GM12878 (cell line): ENCODE measurements around the gene PUM2. TPM values are rescaled to one million over a fixed set of nuclear protein-coding genes. Genes with fewer than 3 reads are reported as not detected.

ENCODE experiments used
- ATAC-seq: fragments of 200-7000 bp; cut with Tn5 transposase; 3 replicates; pipeline ENCODE4 v1.9.1; 2020; ENCODE audit warnings: mild to moderate bottlenecking, moderate library complexity
- BruUV-seq: library from RNA; stranded (reverse); fragments of 400-500 nt; replicated peaks from 2 replicates; lab custom pipeline; 2021; lab: Mats Ljungman, UMichigan
- CTCF ChIA-PET: fragments of 300-600 bp; sonication (Branson Sonifier 250); formaldehyde crosslinking; extraction: SDS; loops from one replicate; lab custom pipeline; 2021; ENCODE audit warnings: inconsistent platforms; lab: Yijun Ruan, JAX
- POLR2A ChIA-PET: fragments of 350-600 bp; formaldehyde crosslinking; extraction: SDS; loops from one replicate; lab custom pipeline; 2021; ENCODE audit warnings: inconsistent platforms; lab: Charles Lee
- RAD21 ChIA-PET: fragments of 300-600 bp; sonication (Branson Sonifier 250); formaldehyde crosslinking; loops from one replicate; lab custom pipeline; 2023; ENCODE audit warnings: antibody characterized with exemption; ENCODE audit not compliant: unreplicated experiment; lab: Charles Lee
- SMC1A ChIA-PET: fragments of 300-600 bp; sonication (Branson Sonifier 250); formaldehyde crosslinking; loops from one replicate; lab custom pipeline; 2023; ENCODE audit not compliant: unreplicated experiment, uncharacterized antibody; lab: Charles Lee
- DNase-seq: peaks from one replicate; pipeline ENCODE4 v3.0.0-alpha.2; 2011; ENCODE audit warnings: low read depth, low spot score
- FAIRE-seq: peaks from 3 replicates; lab custom pipeline; 2011; peaks lifted over from hg19 to GRCh38; lab: Jason Lieb, UNC
- H2AFZ ChIP-seq: 2 replicates; pipeline ENCODE4 v1.6.0; 2011; ENCODE audit warnings: low read depth, low read length, control low read depth; ENCODE audit not compliant: control insufficient read depth
- H3K27ac ChIP-seq: 2 replicates; pipeline ENCODE4 v1.5.1; 2011; ENCODE audit warnings: control low read depth; ENCODE audit not compliant: control insufficient read depth, insufficient read depth
- H3K27me3 ChIP-seq, 2 experiments: replicated peaks in 1 of 2; 2 replicates each; pipeline versions ENCODE4 v1.6.0 to v1.6.1; 2011; ENCODE audit warnings: low read length in 1 of 2; ENCODE audit not compliant: control insufficient read depth in 2 of 2, insufficient read depth in 2 of 2
- H3K36me3 ChIP-seq, 2 experiments: 2 replicates each; pipeline ENCODE4 v1.5.1; 2011; ENCODE audit warnings: low read length in 1 of 2; ENCODE audit not compliant: control insufficient read depth in 2 of 2, insufficient read depth in 2 of 2
- H3K4me1 ChIP-seq: 2 replicates; pipeline ENCODE4 v1.6.1; 2011; ENCODE audit warnings: mild to moderate bottlenecking, low read length, moderate library complexity, mixed read lengths; ENCODE audit not compliant: control insufficient read depth, insufficient read depth
- H3K4me2 ChIP-seq: 2 replicates; pipeline ENCODE4 v1.6.0; 2011; ENCODE audit warnings: control low read depth; ENCODE audit not compliant: control insufficient read depth, insufficient read depth
- H3K4me3 ChIP-seq: fragments of 200-600 bp; sonication (generic); 2 replicates; pipeline ENCODE4 v1.5.1; 2016
- H3K79me2 ChIP-seq: 2 replicates; pipeline ENCODE4 v1.6.0; 2011; ENCODE audit warnings: low read length; ENCODE audit not compliant: control insufficient read depth, insufficient read depth
- H3K9ac ChIP-seq: 2 replicates; pipeline ENCODE4 v1.8.0; 2011; ENCODE audit warnings: low read length, control low read depth, mixed read lengths; ENCODE audit not compliant: control insufficient read depth, insufficient read depth
- H3K9me3 ChIP-seq: replicated peaks from 3 replicates; pipeline ENCODE4 v1.5.1; 2011; ENCODE audit warnings: mild to moderate bottlenecking, low read length; ENCODE audit not compliant: control insufficient read depth, insufficient read depth
- H4K20me1 ChIP-seq: 2 replicates; pipeline ENCODE4 v1.6.0; 2011; ENCODE audit not compliant: control insufficient read depth, insufficient read depth
- CBFB ChIP-seq: IDR thresholded peaks from 2 replicates; pipeline ENCODE4 v1.6.1; 2016; ENCODE audit warnings: antibody characterized with exemption, low read depth
- CHD4 ChIP-seq: fragments of 200-600 bp; sonication (generic); IDR thresholded peaks from 2 replicates; pipeline ENCODE4 v1.6.1; 2016; ENCODE audit warnings: mild to moderate bottlenecking
- IKZF2 ChIP-seq, 2 experiments: fragments of 450-650 bp; IDR thresholded peaks; 2 replicates each; pipeline ENCODE4 v1.6.1; 2017; ENCODE audit warnings: mild to moderate bottlenecking in 2 of 2, moderate library complexity in 2 of 2
- PAX5 ChIP-seq: IDR thresholded peaks from 2 replicates; pipeline ENCODE4 v1.6.1; 2011; ENCODE audit warnings: low read depth, low read length, borderline replicate concordance
- PML ChIP-seq: IDR thresholded peaks from 2 replicates; pipeline ENCODE4 v1.6.1; 2012; ENCODE audit warnings: low read length, inconsistent platforms
- SP1 ChIP-seq: IDR thresholded peaks from one replicate; pipeline ENCODE4 v1.6.1; 2011; ENCODE audit warnings: low read depth, low read length
- SPI1 ChIP-seq: IDR thresholded peaks from 2 replicates; pipeline ENCODE4 v1.6.1; 2011; ENCODE audit warnings: low read depth, mild to moderate bottlenecking, low read length, moderate library complexity, borderline replicate concordance; ENCODE audit not compliant: insufficient read depth
- STAT1 ChIP-seq: fragments of 450-650 bp; conservative IDR thresholded peaks from 2 replicates; pipeline ENCODE4 v1.6.1; 2014; ENCODE audit warnings: antibody characterized with exemption, mild to moderate bottlenecking
- TAF1 ChIP-seq: IDR thresholded peaks from 2 replicates; pipeline ENCODE4 v1.6.1; 2011; ENCODE audit warnings: mild to moderate bottlenecking, low read depth, low read length, borderline replicate concordance
- ZNF24 ChIP-seq: fragments of 450-650 bp; IDR thresholded peaks from 2 replicates; pipeline ENCODE4 v1.6.1; 2017; ENCODE audit warnings: antibody characterized with exemption, mild to moderate bottlenecking
- ZZZ3 ChIP-seq: IDR thresholded peaks from 2 replicates; pipeline ENCODE4 v1.6.1; 2011; ENCODE audit warnings: low read depth; ENCODE audit not compliant: control insufficient read depth, insufficient read length
- WGBS: methylation state at CpG from one replicate; pipeline ENCODE4 v1.1.6; 2016; ENCODE audit warnings: low lambda C conversion rate; ENCODE audit not compliant: insufficient replicate concordance, insufficient coverage; ENCODE audit errors: missing lambda C conversion rate; 5-methylcytosine and 5-hydroxymethylcytosine counted together
- in situ Hi-C: fragments of 300-500 bp; cut with MboI; formaldehyde crosslinking; loops from 9 replicates; pipeline ENCODE4 v1.14.3; 2018; ENCODE audit warnings: mixed read lengths
- intact Hi-C: fragments of 100-400 bp; cut with micrococcal nuclease; formaldehyde crosslinking; loops from one replicate; pipeline ENCODE4 v1.14.2; 2022; ENCODE audit not compliant: unreplicated experiment
- polyA plus RNA-seq, 11 experiments: library from polyadenylated mRNA; depleted of rRNA in 4 of 11; unstranded in 6 of 11; stranded (reverse) in 5 of 11; fragments of >200 nt; fragmentation: Nextera tagmentation in 4 of 11; fragmentation: Illumina TruSeq in 1 of 11; extraction: Ambion mirVana in 4 of 11; extraction: Trizol in 1 of 11; gene quantifications; 1 replicate in 1 of 11; 2 replicates in 10 of 11; pipeline versions ENCODE4 v1.2.1 to v1.2.3, GENCODE V29; 2011 to 2016; ENCODE audit warnings: inconsistent platforms in 2 of 11, missing spikeins in 2 of 11, low read depth in 1 of 11
- total RNA-seq, 4 experiments: library from RNA; depleted of rRNA in 3 of 4; stranded (reverse); fragments of >200 nt in 3 of 4; fragmentation: Illumina TruSeq in 1 of 4; extraction: Trizol in 1 of 4; gene quantifications; 2 replicates each; pipeline versions ENCODE4 v1.2.1 to v1.2.3, GENCODE V29; 2013 to 2021
- TF ChIP-seq, protein P1 (sequence below): fragments of 450-650 bp; IDR thresholded peaks from 2 replicates; pipeline ENCODE4 v1.6.1; 2016; ENCODE audit warnings: mild to moderate bottlenecking
- TF ChIP-seq, protein P2 (sequence below): IDR thresholded peaks from 2 replicates; pipeline ENCODE4 v1.6.1; 2011; ENCODE audit warnings: borderline replicate concordance, low read depth, mild to moderate bottlenecking, moderate library complexity, low read length; ENCODE audit not compliant: insufficient read depth, poor library complexity, severe bottlenecking
- TF ChIP-seq, protein P3 (sequence below): fragments of 450-650 bp; IDR thresholded peaks from 2 replicates; pipeline ENCODE4 v1.6.1; 2016; ENCODE audit warnings: mild to moderate bottlenecking, moderate library complexity, borderline replicate concordance
- TF ChIP-seq, protein P4 (sequence below): IDR thresholded peaks from 2 replicates; pipeline ENCODE4 v1.6.1; 2012; ENCODE audit warnings: low read depth, low read length, improper control_type of control experiment

Gene PUM2
- total and polyA plus RNA-seq, 10 of the 15 experiments (the other 5 are each of a cell fraction or from before 2014, with no cell fraction given) = 14.5 to 87.6 (median 29.4) TPM

DNA sequence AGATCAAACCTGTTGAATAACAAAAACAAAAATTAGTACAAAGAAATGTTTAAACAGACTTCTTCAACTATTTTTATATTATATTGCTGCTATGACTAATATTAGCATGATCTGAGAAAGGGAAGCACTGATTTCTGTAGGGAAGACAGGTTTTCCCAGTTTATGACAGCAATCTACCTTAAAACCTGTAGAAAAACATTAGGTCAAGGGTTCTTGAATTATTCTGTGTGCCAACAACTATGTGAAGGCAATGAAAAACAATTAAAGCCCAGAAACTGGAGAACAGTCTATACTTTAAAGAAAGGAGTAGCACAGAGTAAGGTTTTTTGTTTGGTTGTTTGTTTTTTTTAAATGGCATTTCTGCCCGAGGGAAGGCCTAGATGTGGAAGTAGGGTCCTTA lies 23.3 kb downstream of the PUM2 start:
- no peaks in the 10 kb centered on the region for H3K27me3 ChIP-seq
- no peak for TF ChIP-seq TAF1
- TF ChIP-seq, protein P1, sequence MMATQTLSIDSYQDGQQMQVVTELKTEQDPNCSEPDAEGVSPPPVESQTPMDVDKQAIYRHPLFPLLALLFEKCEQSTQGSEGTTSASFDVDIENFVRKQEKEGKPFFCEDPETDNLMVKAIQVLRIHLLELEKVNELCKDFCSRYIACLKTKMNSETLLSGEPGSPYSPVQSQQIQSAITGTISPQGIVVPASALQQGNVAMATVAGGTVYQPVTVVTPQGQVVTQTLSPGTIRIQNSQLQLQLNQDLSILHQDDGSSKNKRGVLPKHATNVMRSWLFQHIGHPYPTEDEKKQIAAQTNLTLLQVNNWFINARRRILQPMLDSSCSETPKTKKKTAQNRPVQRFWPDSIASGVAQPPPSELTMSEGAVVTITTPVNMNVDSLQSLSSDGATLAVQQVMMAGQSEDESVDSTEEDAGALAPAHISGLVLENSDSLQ = no peak
- no peak for TF ChIP-seq ZNF24
- TF ChIP-seq, protein P2, sequence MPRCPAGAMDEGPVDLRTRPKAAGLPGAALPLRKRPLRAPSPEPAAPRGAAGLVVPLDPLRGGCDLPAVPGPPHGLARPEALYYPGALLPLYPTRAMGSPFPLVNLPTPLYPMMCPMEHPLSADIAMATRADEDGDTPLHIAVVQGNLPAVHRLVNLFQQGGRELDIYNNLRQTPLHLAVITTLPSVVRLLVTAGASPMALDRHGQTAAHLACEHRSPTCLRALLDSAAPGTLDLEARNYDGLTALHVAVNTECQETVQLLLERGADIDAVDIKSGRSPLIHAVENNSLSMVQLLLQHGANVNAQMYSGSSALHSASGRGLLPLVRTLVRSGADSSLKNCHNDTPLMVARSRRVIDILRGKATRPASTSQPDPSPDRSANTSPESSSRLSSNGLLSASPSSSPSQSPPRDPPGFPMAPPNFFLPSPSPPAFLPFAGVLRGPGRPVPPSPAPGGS = no peak
- TF ChIP-seq ZZZ3 = no peak
- no peak for TF ChIP-seq CBFB
- TF ChIP-seq, protein P3, sequence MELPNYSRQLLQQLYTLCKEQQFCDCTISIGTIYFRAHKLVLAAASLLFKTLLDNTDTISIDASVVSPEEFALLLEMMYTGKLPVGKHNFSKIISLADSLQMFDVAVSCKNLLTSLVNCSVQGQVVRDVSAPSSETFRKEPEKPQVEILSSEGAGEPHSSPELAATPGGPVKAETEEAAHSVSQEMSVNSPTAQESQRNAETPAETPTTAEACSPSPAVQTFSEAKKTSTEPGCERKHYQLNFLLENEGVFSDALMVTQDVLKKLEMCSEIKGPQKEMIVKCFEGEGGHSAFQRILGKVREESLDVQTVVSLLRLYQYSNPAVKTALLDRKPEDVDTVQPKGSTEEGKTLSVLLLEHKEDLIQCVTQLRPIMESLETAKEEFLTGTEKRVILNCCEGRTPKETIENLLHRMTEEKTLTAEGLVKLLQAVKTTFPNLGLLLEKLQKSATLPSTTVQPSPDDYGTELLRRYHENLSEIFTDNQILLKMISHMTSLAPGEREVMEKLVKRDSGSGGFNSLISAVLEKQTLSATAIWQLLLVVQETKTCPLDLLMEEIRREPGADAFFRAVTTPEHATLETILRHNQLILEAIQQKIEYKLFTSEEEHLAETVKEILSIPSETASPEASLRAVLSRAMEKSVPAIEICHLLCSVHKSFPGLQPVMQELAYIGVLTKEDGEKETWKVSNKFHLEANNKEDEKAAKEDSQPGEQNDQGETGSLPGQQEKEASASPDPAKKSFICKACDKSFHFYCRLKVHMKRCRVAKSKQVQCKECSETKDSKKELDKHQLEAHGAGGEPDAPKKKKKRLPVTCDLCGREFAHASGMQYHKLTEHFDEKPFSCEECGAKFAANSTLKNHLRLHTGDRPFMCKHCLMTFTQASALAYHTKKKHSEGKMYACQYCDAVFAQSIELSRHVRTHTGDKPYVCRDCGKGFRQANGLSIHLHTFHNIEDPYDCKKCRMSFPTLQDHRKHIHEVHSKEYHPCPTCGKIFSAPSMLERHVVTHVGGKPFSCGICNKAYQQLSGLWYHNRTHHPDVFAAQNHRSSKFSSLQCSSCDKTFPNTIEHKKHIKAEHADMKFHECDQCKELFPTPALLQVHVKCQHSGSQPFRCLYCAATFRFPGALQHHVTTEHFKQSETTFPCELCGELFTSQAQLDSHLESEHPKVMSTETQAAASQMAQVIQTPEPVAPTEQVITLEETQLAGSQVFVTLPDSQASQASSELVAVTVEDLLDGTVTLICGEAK = no peak
- no peak for TF ChIP-seq SPI1
- TF ChIP-seq, protein P4, sequence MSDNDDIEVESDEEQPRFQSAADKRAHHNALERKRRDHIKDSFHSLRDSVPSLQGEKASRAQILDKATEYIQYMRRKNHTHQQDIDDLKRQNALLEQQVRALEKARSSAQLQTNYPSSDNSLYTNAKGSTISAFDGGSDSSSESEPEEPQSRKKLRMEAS = no peak
- TF ChIP-seq PML = no peak
- TF ChIP-seq STAT1 = no peak
- TF ChIP-seq IKZF2 (IDR thresholded peaks at IDR 0.05) = no peak
- no peak for TF ChIP-seq PAX5
- TF ChIP-seq CHD4 = no peak
- TF ChIP-seq SP1 = no peak
- TF ChIP-seq, all 136 proteins: peak for 0
- in situ Hi-C loops (no loop called here), intact Hi-C loops (loop anchor here (2.0 kb wide), 2 partner anchors 19 to 51 kb away; no protein-coding TSS in a partner anchor)
- H3K4me1 ChIP-seq = peaks cover 6% of the 10 kb centered on the region; the same call in 1 of the 2 replicates
- H3K79me2 ChIP-seq = peaks cover 81% of the 10 kb centered on the region
- no peak overlapping the region for H3K9ac ChIP-seq
- BruUV-seq = no TSS peak
- FAIRE-seq (no peak), DNase-seq (no peak), ATAC-seq (no peak)
- RAD21 ChIA-PET = interaction anchor here (1.2 to 2.6 kb wide), 3 partner anchors 8 to 19 kb away, joined by 3 to 9 read pairs (median 6); no protein-coding TSS in a partner anchor
- H4K20me1 ChIP-seq = 0 out of 2 replicates have a peak, but pooled peaks cover 7% of the 10 kb centered on the region
- H3K4me2 ChIP-seq = no peak overlapping the region
- POLR2A ChIA-PET = interaction anchor here (4.8 kb wide), 1 partner anchor 21 kb away, joined by 24 read pairs; no protein-coding TSS in a partner anchor
- H2AFZ ChIP-seq = no peak overlapping the region
- H3K9me3 ChIP-seq = peaks cover 19% of the 10 kb centered on the region
- H3K4me3 ChIP-seq = no peak overlapping the region
- H3K27ac ChIP-seq = no peak overlapping the region
- peaks cover 4 to 30% of the 10 kb centered on the region in 2 experiments for H3K36me3 ChIP-seq
- WGBS = 38% methylated on average over 1 of the region's 1 CpG
- SMC1A ChIA-PET = interaction anchor here (1.1 to 5.1 kb wide), 11 partner anchors 10 to 191 kb away, joined by 3 to 48 read pairs (median 6); no protein-coding TSS in a partner anchor
- CTCF ChIA-PET = interaction anchor here (0.6 to 9.0 kb wide), 28 partner anchors 9 to 317 kb away, joined by 3 to 94 read pairs (median 8); no protein-coding TSS in a partner anchor
